ENCODE measurements around the gene RNF40. TPM values are rescaled to one million over a fixed set of nuclear protein-coding genes. Genes with fewer than 3 reads are reported as not detected.

The RNF40 gene
- total and polyA plus RNA-seq, 2 of the 8 experiments (the other 6 are each of a cell fraction or from before 2014, with no cell fraction given) = 38.5 to 68.7 TPM

DNA sequence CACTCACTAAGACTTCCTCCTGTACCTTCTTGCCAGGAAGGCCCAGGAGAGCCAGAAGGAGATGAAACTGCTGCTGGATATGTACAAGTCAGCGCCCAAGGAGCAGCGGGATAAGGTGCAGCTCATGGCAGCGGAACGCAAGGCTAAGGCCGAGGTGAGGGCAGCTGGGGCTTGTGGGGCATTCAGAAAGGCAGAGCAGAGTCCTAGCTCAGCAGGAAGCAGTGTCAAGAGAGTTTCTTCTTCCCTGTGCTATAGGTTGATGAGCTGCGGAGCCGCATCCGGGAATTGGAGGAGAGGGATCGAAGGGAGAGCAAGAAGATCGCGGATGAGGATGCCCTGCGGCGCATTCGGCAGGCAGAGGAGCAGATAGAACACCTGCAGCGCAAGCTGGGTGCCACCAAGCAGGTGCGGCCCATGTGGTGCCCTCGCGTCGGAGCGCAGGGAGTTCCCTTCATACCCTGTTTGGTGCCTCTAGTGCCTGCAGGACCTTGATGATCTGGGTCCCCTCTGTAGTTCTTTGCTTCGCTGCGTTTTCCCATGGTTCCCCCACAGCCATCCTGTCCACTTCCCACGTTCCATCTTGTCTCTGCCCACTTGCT is 6.6 kb downstream of the RNF40 start:
- Histone ChIP-seq H3K18ac (ENCODE audit: extremely low read depth, low read length) (no peak overlapping the region), H2BK12ac (ENCODE audit: low read depth, low read length) (no peak overlapping the region), H3K23me2 (ENCODE audit: low read depth, low read length) (no peaks in the 10 kb centered on the region), H3K56ac (replicated peaks; ENCODE audit: insufficient read length, low read depth, low read length) (no peak overlapping the region), H2BK15ac (ENCODE audit: low read length) (no peak overlapping the region), H3K9ac (replicated peaks in 1 of 4; ENCODE audit: extremely low read depth in 1 of 4, low read depth in 3 of 4, low read length in 3 of 4) (no peak overlapping the region), H3K4me1 (replicated peaks in 1 of 4; ENCODE audit: control insufficient read depth in 3 of 4, insufficient read depth in 4 of 4, low read length in 3 of 4) (no peaks in the 10 kb centered on the region), H3K9me3 (ENCODE audit: insufficient read depth in 2 of 2, low read depth in 1 of 2, low read length in 1 of 2) (no peaks in the 10 kb centered on the region), H3K4ac (replicated peaks; ENCODE audit: insufficient read length, low read depth, low read length) (no peak overlapping the region), H3K14ac (ENCODE audit: insufficient read length) (no peak overlapping the region), H3K79me2 (ENCODE audit: control insufficient read depth in 1 of 2, insufficient read depth in 2 of 2, low read length in 2 of 2) (peaks cover 0 to 6% of the 10 kb centered on the region in 2 experiments; a peak in 2 of 4 replicates), H4K91ac (replicated peaks; ENCODE audit: insufficient read length, low read length) (no peak overlapping the region), H3K4me3 (ENCODE audit: extremely low read depth in 1 of 4, insufficient read depth in 2 of 4, low read depth in 3 of 4, low read length in 4 of 4) (no peak overlapping the region), H3K4me2 (ENCODE audit: insufficient read depth in 1 of 2, low read depth in 2 of 2, low read length in 2 of 2) (no peak overlapping the region), H3K27ac (ENCODE audit: low read depth, low read length) (no peak overlapping the region), H4K20me1 (replicated peaks in 1 of 2; ENCODE audit: control insufficient read depth in 1 of 2, insufficient read depth in 2 of 2, low read length in 2 of 2) (peaks cover 11 to 26% of the 10 kb centered on the region in 2 experiments), H2BK120ac (replicated peaks; ENCODE audit: low read depth, low read length) (no peak overlapping the region), H4K8ac (ENCODE audit: extremely low read depth, insufficient read depth, low read length) (no peak overlapping the region; the same call in 1 of the 2 replicates), H3K36me3 (ENCODE audit: control insufficient read depth in 2 of 4, insufficient read depth in 4 of 4, low read length in 3 of 4) (peaks cover 55 to 94% (median 85%) of the 10 kb centered on the region in 4 experiments), H4K5ac (ENCODE audit: insufficient read length, low read depth, low read length) (no peak overlapping the region), H2BK5ac (ENCODE audit: low read depth, low read length) (no peak overlapping the region; the same call in 1 of the 2 replicates), H2AFZ (ENCODE audit: low read length) (no peak overlapping the region), H3K23ac (ENCODE audit: insufficient read length) (no peak overlapping the region), H2BK20ac (ENCODE audit: low read length) (no peak overlapping the region), H3K27me3 (replicated peaks in 1 of 4; ENCODE audit: control insufficient read depth in 3 of 4, extremely low read depth in 1 of 4, insufficient read depth in 3 of 4, low read length in 3 of 4) (no peaks in the 10 kb centered on the region), H2AK5ac (ENCODE audit: low read depth, low read length) (no peak overlapping the region), H3K79me1 (ENCODE audit: low read depth, low read length) (no peaks in the 10 kb centered on the region; the same call in 1 of the 2 replicates)
- CTCF ChIA-PET (ENCODE audit: partially characterized antibody) = interaction anchor here (0.6 kb wide), 1 partner anchor 138 kb away, joined by 3 read pairs; no protein-coding TSS in a partner anchor
- POLR2A ChIA-PET (ENCODE audit: partially characterized antibody) = interaction anchor here (0.8 to 6.6 kb wide), 13 partner anchors 9 to 57 kb away, joined by 3 to 42 read pairs (median 4); partner anchors contain the start of genes CFAP119 and PHKG2
- FAIRE-seq (no peak), DNase-seq (ENCODE audit: low read depth in 1 of 2, low spot score in 2 of 2) (no peak)
- 95% methylated on average over 23 of the region's 23 CpGs; no CpG with 5 or more reads in 1 of the 2 experiments for whole genome bisulfite sequencing, 2 experiments (ENCODE audit: extremely low coverage in 1 of 2, insufficient coverage in 1 of 2, insufficient read length in 1 of 2, insufficient replicate concordance in 2 of 2, low coverage in 1 of 2, low lambda C conversion rate in 2 of 2, missing lambda C conversion rate in 1 of 2)
- no peak for TF ChIP-seq SIN3A (conservative IDR thresholded peaks at IDR 0.05 in 1 of 2, IDR thresholded peaks at IDR 0.05 in 1 of 2; ENCODE audit: low read depth in 1 of 2, low read length in 2 of 2)
- no peak for TF ChIP-seq SAP30 (IDR thresholded peaks at IDR 0.05; ENCODE audit: insufficient read depth, insufficient replicate concordance, low read length)
- no peak for TF ChIP-seq EZH2 (IDR thresholded peaks at IDR 0.05; ENCODE audit: low read depth, low read length, severe bottlenecking)

Measured in H1 (cell line).